SK-N-SH (cell line): Measurements from ENCODE around the gene SNX10.

ENCODE experiments used
- CHD2 ChIP-seq: fragments of 150-350 bp; IDR thresholded peaks from 2 replicates; pipeline ENCODE4 v1.6.1; 2018; ENCODE audit warnings: low read length; ENCODE audit not compliant: partially characterized antibody
- GABPA ChIP-seq: IDR thresholded peaks from 2 replicates; pipeline ENCODE4 v1.4.0; 2012; ENCODE audit warnings: low read depth, mild to moderate bottlenecking
- JUND ChIP-seq: IDR thresholded peaks from 2 replicates; pipeline ENCODE4 v1.4.0; 2012
- NRF1 ChIP-seq: IDR thresholded peaks from 2 replicates; pipeline ENCODE4 v1.6.1; 2012; ENCODE audit warnings: low read depth, mild to moderate bottlenecking, low read length
- POLR2AphosphoS5 ChIP-seq: IDR thresholded peaks from 2 replicates; pipeline ENCODE4 v1.6.1; 2012; ENCODE audit warnings: low read depth, low read length
- TCF12 ChIP-seq: IDR thresholded peaks from 2 replicates; pipeline ENCODE4 v1.4.0; 2012
- YY1 ChIP-seq: IDR thresholded peaks from 2 replicates; pipeline ENCODE4 v1.4.0; 2012; ENCODE audit warnings: low read depth, mild to moderate bottlenecking
- TF ChIP-seq, protein P1 (sequence below): IDR thresholded peaks from 2 replicates; pipeline ENCODE4 v1.4.0; 2012; ENCODE audit warnings: low read depth

DNA sequence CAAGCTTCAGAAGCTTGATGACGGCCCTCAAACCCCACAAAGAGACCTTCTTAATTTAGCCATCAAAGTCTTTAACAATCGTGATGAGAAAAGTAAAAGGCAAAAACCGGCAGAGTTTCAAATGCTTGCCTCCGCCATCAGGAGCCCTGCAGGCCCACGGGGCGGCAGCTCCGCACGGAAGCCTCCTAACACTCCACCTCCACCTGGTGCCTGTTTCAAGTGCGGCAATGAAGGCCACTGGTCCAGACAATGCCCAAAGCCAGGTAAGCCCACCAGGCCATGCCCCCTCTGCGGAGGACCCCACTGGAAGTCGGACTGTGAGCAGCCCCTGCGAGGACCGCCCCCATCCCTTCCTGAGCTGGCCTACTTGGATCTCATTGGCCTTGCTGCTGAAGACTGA is 46.5 kb upstream of the SNX10 start:
- no peak for TF ChIP-seq POLR2AphosphoS5
- TF ChIP-seq CHD2, result no peak
- no peak for TF ChIP-seq NRF1
- TF ChIP-seq, protein P1, sequence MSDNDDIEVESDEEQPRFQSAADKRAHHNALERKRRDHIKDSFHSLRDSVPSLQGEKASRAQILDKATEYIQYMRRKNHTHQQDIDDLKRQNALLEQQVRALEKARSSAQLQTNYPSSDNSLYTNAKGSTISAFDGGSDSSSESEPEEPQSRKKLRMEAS, result no peak
- TF ChIP-seq YY1, result no peak
- TF ChIP-seq JUND, result no peak
- TF ChIP-seq TCF12, result no peak
- TF ChIP-seq GABPA, result no peak
